IPS-11a (cell line): ENCODE measurements around the gene PRAMEF9.
"Not testable (repeated sequence)": the region's sequence is repeated elsewhere in the genome, so short reads cannot be mapped to it uniquely, and the experiment has no call there.

Experiments used
- H3K4me3 ChIP-seq: one replicate; pipeline ENCODE4 v1.5.1; 2013; ENCODE audit warnings: low read depth, low read length, control low read depth

PRAMEF9 gene

DNA sequence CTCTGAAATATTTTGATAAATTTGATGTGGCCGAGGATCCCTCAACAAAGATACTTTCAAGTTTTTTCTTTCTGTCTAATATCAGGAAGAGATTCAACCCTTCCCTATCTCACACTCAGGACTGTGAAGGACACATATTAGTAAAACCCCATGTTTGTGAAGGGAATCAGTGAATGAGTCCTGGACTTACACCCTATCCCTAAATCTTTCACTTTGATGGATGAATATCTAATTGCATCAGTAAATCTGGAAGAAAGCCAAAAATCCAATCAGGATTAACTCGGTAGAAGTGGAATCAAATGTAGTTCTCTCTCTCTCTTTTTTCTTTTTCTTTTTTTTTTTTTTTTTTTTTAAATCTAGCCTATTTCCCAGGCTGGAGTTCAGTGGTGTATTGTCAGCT lies at the start of gene PRAMEF9:
TSS of gene PRAMEF9 (plus strand) at position 301 of the 400 bp plus-strand sequence. CDS start 3,433 bp downstream, outside the sequence.
- not testable (repeated sequence) for H3K4me3 ChIP-seq

DNA sequence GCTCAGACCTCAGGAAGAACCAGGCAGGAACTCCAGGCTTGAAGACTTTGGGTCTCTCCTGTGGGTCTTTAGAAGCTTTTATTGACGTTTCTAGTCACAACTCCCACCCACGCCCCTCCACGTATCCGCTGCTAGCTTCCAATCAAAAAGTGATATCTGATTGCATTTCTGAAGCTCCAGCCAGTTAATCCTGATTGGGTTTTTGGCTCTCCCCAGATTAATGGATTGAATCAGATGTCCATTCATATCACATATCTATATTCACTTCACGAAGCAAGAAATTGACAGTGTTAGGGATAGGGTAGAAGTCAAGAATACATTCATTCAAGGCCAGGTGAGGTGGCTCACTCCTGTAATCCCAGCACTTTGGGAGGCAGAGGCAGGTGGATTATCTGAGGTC lies 15.7 kb upstream of the PRAMEF9 start, which contains the start of gene PRAMEF26:
TSS of gene PRAMEF26 (minus strand) at position 101 of the 400 bp plus-strand sequence. CDS start 2,914 bp downstream, outside the sequence.
- not testable (repeated sequence) for H3K4me3 ChIP-seq

DNA sequence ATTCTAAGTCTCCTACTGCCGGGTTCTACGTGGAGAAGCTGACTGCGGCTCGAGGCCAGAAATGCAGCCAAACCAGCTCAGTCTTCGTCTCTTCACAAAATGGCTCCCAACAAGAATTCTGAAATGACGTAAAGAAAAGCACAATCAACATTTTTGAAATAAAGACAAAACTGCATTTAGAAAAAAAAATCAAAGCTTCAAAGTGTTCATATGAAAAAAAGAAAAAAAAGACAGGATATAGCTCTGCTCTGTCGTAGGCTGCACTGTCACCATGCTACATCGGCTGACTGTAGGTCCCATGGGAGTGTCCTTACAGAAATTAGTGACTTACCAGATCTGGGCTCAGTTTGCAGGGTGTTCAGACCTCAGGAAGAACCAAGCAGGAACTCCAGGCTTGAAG lies 6.1 kb upstream of the PRAMEF9 start, which contains the start of gene HNRNPCL4:
TSS of gene HNRNPCL4 (minus strand) at position 101 of the 400 bp plus-strand sequence. CDS start 164 bp downstream, outside the sequence.
- not testable (repeated sequence) for H3K4me3 ChIP-seq

DNA sequence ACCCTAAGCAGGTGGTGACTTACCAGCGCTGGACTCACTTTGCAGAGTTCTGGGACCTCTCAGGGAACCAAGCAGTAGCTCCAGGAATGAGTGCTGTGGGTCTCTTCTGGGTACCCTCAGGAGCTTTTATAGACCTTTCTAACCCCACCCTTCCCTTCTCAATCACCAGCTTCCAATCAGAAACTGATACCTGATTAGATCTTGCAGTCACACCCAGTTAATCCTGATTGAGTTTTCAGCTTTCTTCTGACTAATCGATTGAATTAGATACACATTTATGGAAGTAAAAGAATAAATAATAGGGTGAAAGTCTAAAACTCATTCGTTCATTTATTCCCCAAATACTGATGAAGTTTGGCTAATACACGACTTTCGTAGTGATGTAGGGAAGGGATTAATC lies 29.7 kb downstream of the PRAMEF9 start, which contains the start of gene PRAMEF13:
TSS of gene PRAMEF13 (minus strand) at position 101 of the 400 bp plus-strand sequence. CDS start 1,820 bp downstream, outside the sequence.
- H3K4me3 ChIP-seq, result not testable (repeated sequence)

DNA sequence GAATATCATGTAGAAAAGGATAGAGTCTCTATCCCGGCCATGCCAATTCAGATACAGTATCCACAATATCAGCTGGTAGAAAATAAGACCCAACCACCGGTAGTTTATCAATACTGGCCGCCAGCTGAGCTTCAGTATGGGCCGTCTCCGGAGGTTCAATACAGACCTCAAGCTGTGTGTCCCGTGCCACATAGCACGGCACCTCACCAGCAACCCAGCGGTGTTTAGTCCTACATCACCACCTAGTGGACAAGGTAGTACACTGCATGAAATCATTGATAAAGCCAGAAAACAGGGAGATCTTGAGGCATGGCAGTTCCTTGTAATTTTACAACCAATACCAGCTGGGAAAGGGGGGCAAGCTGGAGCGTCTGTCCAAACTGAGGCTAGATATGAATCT lies 37.1 kb downstream of the PRAMEF9 start:
- not testable (repeated sequence) for H3K4me3 ChIP-seq

DNA sequence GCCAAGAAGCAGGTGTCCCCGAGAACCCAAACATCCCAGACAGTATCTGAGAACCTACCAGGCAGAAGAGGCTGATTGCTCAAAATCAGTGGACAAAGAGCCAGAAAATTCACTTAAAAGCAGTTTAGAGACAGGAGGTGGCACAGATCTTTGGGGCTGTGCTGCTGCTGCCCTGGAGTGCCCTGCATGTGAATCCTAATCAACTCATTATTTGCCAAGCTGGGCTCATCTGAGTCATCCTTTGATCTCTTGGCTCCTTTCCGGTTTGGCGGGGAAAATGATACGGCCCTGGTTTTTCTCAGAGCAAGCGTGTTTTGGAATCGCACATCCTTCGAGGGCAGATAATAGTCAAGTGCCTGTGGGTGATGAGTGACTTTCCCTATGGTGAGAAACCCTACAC lies 45.0 kb downstream of the PRAMEF9 start:
- H3K4me3 ChIP-seq, result not testable (repeated sequence)

DNA sequence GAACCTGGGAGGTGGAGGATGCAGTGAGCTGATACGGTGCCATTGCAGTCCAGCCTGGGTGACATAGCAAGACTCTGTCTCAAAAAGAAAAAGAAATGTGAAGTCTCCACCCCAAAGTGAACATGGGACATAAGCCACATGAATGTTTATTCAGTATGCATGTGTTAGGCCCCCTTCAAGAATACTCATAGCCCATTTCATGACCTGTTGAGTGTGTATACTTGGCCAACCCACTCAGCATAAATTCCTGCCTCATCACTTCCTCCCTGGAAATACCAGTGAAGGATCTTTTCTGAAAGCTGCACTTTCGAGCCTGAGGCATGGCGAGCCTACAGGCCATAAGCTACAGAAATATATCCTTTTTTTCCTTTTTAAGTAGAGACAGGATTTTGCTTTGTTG lies 47.6 kb downstream of the PRAMEF9 start:
- H3K4me3 ChIP-seq, result not testable (repeated sequence)

DNA sequence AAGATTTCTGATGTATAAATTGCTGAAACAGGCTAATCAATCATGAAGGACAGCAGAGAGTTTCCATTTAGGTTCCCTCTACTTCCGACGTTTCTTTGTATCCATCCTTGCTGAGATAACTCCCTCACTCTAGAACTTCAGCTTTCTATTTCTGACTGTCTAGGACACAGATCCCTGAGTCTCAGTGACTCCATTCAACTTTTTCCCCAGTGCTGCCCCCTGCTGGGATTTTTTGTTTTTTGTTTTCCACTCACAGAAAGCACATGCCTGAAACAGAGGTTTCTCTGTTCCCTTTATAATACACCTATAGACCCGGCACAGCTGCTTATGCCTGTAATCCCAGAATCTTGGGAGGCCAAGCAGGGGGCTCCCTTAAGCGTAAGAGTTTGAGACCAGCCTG lies 51.1 kb downstream of the PRAMEF9 start:
- H3K4me3 ChIP-seq, result not testable (repeated sequence)

DNA sequence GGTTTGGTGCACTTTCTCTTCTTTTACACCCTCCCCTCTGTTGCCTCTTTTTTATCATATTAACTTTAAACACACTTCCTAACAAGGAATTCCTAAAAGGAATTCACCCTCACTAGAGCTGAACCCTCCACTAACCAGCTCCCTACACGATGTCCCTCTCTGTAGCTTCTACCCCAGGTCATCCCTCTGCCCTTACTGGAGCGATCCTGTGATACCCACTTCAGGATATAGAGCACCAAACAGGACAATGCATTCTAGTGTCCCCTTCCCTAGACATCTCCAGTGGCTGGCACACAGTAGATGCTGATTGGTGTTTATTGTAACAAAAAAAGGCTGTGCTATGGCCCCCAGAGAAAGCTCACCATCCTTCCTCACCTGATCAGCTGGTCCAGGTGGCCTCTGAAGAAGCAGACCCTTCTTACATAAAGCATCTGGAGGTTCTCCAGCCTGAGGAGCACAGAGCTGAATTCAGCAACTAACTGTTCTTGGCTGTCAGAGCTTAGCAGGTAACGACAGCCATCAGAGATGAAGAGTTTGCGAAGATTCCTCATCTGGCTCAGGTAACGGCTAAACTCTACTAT lies 52.9 kb downstream of the PRAMEF9 start:
- no peak overlapping the region for H3K4me3 ChIP-seq

DNA sequence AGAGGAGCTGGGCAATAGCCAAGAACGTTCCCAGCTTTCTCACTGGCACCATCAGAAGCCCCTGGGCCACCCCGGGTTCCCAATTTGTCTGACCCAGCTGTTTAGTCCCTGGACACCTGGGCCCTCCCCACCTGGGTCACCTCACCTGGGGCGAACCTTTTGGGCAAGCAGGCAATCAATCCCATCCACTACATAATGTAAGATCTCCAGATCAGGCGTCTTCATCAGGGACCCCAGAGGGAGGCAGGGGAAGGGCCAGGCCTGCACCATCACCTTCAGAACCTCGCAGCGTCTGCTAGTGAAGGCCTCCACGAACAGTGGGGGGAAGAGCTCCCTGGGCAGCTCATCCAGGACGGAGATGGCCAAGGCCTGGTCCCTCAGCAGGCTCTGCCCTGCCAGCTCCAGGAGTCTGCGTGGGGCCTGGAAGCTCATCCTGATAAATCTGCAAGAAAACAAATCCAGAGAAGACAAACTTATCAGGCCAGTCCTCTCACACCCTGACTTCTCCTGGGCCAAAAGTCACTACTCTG lies 54.1 kb downstream of the PRAMEF9 start, which contains the start of gene PRAMEF18:
TSS of gene PRAMEF18 (minus strand) at position 480 of the 530 bp plus-strand sequence. CDS start at position 432, 48 bp downstream.
- H3K4me3 ChIP-seq, result not testable (repeated sequence)

DNA sequence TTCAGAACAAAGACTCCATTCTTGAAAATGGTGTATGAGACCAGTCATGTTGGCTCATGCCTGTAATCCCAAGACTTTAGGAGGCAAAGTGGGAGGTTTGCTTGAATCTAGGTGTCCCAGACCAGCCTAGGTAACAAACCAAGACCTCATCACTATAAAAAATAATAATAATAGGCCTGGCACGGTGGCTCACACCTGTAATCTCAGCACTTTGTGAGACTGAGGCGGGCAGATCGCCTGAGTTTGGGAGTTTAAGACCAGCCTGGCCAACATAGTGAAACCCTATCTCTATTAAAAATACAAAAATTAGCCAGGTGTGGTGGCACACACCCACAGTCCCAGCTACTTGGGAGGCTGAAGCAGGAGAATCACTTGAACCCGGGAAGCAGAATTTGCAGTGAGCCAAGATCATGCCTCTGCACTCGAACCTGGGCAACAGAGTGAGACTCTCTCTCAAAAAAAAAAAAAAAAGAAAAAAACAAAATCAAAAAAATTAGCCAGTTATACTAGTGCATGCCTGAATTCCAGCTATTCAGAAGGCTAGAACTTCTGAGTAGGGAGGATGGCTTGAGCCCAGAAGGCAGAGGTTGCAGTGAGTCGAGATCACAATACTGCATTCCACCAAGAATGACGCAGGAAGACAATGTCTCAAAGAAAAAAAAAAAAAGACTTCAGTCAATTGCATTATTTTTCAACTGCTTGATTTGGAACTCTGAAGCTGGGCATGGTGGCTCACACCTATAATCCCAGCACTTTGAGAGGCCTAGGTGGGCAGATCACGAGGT lies 55.8 kb downstream of the PRAMEF9 start:
- H3K4me3 ChIP-seq, result not testable (repeated sequence)

DNA sequence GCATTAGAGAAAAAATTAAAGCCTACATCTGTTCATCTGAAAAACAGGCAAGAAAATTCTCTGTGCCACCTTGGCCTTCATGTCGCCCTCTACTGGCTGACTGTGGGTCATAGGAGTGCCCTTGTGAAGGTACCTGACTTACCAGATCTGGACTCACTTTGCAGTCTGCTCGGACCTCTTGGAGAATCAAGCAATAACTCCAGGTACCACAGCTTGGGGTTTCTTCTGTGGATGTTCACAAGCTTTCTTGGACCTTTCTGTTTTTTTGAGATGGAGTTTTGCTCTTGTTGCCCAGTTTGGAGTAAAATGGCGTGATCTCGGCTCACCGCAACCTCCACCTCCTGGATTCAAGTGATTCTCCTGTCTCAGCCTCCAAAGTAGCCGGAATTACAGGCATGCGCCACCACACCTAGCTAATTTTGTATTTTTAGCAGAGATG lies 56.7 kb downstream of the PRAMEF9 start:
- no peak overlapping the region for H3K4me3 ChIP-seq
